Stimulated activated CD4-positive, alpha-beta T cell treated with anti-CD3 and anti-CD28 coated beads, Interleukin-1b, Interleukin-23, amount 100 ng/mL, for 48 hours (primary cell): ENCODE results near the gene PIP4K2C.
"Not testable (repeated sequence)": the region's sequence is repeated elsewhere in the genome, so short reads cannot be mapped to it uniquely, and the experiment has no call there.

Experiments used
- DNase-seq: peaks from one replicate; pipeline ENCODE4 v3.0.0-alpha.2; 2020

PIP4K2C gene

DNA sequence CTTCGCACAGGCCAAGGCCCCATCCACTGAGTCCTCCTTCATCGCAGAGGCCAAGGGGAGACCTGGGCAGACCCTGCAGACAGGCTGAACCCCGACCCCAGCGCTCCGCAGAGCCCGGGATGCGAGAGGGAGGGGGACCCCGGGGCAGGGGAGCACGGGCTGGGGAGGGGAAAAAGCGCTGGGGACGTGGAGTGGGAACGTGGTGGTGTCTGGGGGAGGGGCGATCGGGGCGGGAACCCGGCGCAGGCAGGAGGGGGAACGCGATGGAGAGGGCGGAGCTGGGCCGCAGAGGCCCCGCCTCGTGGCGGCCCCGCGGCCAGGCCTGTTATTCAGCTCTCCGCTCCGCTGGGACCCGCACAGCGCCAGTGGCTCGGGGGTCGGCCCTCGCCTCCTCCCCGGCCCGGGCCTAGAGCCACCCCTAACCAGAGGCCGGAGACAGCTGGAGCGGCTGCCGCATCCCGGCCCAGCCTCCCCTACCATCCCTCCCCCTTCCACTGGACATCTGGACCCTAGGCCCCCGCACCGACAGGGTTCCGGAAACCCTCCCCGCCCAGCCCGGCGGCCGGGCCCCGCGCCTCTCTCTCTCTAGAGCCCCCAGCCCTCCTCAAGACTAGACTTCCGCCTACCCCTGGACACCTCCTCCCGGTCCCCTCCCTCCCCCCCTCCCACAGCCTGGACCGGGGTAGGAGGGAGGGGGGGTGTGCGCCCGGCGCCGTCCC is 20.3 kb downstream of the PIP4K2C start, which contains the start of gene ARHGEF25:
Gene ARHGEF25, plus strand, starts transcription at position 328 of the 719 bp plus-strand sequence. CDS start 460 bp downstream, outside the sequence.
- DNase-seq, result no peak

- no peak for DNase-seq
These were observed 21.1 kb downstream of the PIP4K2C start for GRCh38 chr12:57611827-57612710.

DNA sequence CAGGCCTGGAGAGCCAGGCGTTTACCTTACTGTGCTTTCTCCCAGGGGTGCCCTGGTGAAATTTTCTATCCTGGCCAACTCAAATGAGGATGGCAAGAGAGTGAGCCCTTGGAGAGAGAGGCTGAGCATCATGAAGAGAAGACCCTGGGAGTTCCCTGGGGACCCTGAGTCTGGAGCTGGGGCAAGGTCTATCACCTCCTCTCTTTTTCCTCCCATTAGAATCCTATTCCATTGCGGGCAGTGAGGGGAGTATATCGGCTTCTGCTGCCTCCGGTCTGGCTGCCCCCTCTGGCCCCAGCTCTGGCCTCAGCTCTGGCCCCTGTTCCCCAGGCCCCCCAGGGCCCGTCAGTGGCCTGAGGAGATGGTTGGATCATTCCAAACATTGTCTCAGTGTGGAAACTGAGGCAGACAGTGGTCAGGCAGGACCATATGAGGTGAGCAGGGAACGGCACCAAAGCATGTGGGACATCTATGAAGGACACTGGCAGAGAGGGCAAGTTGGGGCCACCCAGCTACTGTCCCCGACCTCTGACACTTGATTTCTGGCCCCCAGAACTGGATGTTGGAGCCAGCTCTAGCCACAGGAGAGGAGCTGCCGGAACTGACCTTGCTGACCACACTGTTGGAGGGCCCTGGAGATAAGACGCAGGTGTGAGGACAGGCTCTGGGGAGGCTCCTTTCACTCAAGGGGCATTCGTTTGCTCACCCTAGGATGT is 21.9 kb downstream of the PIP4K2C start:
- DNase-seq, result no peak

- DNase-seq, result no peak
These were observed 22.6 kb downstream of the PIP4K2C start for GRCh38 chr12:57613427-57614109.

- DNase-seq, result no peak
These were observed 23.4 kb downstream of the PIP4K2C start for GRCh38 chr12:57614178-57614947.

DNA sequence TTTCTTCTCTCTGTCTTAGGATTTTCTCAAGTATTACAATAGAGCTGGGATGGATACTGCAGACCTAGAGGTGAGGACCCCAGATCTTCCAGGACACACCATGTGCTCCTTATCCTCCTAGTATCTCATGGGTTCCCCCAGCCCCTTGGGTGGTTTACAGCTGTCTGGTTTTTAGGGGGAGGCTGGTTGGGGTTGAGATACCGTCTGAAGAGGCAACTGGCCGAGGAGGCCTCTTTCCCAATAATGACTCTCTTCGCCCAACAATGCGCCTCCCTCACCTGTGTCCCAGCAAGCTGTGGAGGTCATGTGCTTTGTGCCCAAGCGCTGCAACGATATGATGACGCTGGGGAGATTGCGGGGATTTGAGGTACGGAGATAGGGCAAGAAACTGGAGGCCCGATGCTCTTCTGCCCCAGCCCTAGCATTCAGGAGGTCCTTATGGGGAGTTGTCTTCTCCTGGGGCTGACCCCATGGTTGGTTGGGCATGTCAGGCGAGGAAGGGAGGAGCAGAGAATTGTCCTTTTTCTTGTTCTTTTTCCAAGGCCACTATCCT is 24.0 kb downstream of the PIP4K2C start:
- DNase-seq, result no peak

DNA sequence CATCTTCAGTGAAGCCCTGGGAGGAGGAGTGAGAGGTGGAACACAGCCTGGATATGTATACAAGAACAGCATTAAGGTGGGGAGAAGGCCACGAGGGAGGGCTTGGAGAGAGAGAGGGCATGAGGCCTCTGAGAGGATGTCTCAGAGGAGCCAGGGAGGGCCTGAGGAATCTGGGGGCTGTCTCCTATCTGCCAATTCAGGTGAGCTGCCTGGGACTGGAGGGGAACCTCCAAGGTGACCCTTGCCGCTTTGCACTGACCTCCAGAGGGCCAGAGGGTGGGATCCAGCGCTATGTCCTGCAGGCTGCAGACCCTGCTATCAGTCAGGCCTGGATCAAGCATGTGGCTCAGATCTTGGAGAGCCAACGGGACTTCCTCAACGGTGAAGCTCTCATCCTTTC is 24.6 kb downstream of the PIP4K2C start:
- no peak for DNase-seq

DNA sequence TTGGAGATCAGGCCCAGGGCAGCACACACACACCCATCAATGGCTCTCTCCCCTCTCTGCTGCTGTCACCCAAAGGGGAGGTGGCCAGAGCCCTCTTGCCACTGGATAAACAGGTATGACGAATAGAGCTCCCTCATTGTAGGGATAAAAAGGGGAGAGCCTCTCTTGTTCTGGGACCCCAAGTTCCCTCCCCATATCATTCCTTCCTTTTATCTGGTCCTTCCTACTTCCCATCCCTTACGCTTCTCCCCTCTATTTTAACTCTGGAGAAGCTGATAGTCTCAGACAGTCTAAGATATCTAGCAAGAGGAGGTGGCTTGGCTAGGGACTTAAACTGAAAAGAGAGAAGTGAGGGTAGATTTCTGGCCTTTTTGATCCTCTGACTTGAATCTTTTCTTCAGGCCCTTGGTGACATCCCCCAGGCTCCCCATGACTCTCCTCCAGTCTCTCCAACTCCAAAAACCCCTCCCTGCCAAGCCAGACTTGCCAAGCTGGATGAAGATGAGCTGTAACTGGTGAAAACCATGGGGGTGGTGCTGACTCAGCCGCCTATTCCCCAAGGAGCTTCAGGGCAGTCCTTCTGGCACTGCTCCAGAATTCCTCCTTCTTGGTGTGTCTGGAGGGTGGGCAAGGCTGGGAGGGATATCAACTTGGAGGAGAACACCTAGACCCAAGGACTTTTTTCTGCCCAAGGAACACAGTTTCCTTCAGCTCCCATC is 25.6 kb downstream of the PIP4K2C start:
- no peak for DNase-seq

- no peak for DNase-seq
These were observed 26.9 kb downstream of the PIP4K2C start for GRCh38 chr12:57617942-57618341.

- not testable (repeated sequence) for DNase-seq
These were observed 27.4 kb downstream of the PIP4K2C start for GRCh38 chr12:57618431-57618830.

DNA sequence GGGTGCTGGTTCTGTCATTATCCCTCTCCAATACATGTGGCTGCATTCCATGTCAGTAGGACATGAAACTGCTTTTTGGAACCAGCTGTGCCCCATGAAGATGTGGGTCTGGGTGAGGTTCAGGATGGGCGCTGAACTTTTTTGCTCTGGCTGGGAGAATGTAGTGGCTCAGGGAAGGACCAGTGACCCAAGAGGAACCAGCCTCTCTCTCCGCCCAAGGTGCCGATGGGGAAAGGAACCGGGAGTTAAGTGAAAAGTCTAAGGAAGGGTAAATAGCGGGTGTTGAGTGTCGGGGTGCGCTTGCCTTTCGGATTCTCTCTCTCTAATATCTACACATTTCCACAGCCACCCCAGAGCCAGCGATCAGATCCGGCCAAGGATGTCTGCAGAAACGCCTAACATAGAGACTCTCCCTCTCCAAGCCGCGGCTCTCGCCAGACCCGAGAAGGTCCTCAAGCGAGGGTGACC is 28.0 kb downstream of the PIP4K2C start:
- no peak for DNase-seq

- no peak for DNase-seq
These were observed 28.6 kb downstream of the PIP4K2C start for GRCh38 chr12:57619434-57620244.

DNA sequence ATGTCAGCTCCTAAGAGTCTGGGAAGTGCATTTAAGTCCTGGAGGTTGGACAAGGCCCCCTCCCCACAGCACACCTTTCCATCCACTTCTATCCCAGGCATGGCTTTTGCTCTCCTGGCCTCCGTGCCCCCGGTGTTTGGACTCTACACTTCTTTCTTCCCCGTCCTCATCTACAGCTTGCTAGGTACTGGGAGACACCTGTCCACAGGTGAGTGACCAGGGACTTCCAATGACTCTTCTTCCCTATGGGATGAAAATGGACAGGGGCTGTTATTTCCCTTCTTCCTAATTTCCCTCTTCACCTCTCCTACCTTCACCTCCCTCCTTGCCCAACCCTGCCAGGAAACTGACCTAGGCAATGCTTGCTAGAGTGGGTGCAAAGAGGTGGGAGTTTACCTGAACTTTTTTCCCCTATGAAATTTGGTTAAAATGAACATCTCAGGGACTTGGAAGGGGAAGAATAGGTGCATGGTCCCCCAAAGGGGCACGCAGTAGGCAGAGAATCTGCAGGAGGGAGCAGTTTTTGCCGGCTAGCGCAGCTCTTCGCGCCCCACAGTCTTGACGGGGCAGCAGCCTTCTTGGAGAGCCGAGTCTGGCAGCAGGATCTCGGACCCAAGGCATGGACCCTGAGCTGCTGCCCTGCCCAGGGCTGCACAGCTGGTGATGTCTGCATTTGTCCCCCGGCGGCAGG is 29.4 kb downstream of the PIP4K2C start:
- no peak for DNase-seq

DNA sequence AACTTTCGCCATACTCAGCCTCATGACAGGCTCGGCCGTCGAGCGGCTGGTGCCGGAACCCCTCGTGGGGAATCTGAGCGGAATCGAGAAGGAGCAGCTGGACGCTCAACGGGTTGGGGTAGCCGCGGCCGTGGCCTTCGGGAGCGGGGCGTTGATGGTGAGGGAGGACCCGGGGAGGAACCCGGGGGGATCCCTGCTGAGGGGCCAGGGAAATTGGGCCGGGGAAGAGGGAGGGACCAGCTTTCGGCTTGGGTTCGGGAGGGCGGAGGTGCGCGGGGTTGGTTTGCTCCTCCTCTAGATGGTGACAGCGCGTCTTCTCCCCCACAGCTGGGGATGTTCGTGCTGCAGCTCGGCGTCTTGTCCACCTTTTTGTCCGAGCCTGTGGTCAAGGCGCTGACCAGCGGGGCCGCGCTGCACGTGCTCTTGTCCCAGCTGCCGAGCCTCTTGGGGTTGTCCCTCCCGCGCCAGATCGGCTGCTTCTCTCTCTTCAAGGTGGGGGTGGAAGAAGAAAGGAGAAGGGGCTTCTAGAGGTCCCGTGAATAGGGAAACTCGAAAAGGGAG is 30.0 kb downstream of the PIP4K2C start:
- no peak for DNase-seq

DNA sequence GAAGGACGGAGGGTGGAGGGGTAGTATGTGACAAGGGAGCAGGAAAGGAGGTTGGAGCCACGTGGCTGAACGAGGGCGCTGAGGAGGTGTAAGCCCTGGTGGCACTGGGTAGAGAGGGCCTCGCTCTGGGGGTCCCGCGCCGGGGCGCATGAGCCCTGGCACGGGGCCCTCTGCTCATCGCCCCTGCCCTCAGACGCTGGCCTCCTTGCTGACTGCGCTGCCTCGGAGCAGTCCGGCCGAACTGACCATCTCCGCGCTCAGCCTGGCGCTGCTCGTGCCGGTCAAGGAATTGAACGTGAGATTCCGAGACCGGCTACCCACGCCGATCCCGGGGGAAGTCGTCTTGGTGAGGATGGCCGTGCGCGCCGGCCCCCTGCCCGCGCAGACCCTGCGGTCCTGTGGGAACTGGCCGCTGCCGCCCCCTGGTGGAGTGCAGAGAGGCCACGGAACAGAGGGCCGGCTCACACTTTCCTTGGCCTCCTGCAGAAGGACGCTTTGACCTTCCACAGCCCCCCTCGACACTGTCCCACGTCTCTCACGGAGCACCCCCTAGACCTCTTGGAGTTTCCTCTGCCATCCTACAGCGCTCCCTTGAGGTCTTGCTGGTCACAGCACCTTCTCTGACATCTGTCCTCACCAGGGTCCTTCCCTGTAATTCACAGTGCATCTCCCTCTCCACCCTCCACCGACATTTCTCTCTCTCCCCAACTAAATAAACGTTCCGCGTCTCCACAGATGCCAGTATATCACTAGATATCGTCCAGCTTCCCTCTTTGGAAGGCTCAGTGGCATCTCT is 30.7 kb downstream of the PIP4K2C start:
- DNase-seq, result peak; percentile 47

DNA sequence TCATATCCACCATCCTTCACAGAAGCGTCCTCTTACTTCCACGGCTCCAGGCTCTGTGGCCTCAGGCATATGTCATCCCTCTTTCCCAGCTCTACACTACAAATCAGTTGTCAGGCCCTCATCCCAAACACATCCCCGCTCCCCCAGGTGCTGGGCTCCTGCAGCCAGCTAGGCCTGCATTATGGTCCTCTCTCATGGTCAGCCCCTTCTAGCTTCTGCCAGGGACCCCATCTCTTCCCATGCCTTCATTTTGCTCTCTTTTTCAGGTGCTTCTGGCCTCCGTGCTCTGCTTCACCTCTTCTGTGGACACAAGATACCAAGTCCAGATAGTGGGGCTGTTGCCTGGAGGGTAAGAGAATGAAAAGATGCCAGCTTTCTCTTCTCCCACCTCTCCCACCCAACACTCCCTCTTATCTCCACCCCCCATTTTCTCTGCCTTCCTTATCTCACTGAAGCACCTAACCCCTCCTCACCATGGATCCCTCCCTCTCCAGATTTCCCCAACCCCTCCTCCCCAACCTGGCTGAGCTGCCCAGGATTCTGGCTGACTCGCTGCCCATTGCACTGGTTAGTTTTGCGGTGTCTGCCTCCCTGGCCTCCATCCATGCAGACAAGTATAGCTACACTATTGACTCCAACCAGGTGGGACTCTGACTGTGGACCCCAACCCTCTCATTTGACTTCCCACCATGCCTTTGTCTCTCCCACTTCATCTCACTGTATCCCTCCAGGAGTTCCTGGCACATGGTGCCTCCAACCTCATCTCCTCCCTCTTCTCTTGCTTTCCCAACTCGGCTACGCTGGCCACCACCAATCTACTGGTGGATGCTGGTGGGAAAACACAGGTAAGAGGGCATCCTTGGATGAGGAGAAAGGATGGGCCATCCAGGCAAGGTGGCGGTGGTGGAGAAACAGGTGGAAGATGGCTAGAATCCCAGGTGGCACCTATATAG is 31.6 kb downstream of the PIP4K2C start:
- DNase-seq, result no peak

GRCh38 chr12:57623385-57623784 is 32.4 kb downstream of the PIP4K2C start:
- no peak for DNase-seq
